Measurements from ENCODE around the gene RNPS1. TPM values are rescaled to one million over a fixed set of nuclear protein-coding genes. Genes with fewer than 3 reads are reported as not detected.
A peak's percentile ranks its signal among the peaks of the same experiment; 100 is the strongest.

The RNPS1 gene
- 37.2 and 60.6 TPM in 2 replicates for total RNA-seq

DNA sequence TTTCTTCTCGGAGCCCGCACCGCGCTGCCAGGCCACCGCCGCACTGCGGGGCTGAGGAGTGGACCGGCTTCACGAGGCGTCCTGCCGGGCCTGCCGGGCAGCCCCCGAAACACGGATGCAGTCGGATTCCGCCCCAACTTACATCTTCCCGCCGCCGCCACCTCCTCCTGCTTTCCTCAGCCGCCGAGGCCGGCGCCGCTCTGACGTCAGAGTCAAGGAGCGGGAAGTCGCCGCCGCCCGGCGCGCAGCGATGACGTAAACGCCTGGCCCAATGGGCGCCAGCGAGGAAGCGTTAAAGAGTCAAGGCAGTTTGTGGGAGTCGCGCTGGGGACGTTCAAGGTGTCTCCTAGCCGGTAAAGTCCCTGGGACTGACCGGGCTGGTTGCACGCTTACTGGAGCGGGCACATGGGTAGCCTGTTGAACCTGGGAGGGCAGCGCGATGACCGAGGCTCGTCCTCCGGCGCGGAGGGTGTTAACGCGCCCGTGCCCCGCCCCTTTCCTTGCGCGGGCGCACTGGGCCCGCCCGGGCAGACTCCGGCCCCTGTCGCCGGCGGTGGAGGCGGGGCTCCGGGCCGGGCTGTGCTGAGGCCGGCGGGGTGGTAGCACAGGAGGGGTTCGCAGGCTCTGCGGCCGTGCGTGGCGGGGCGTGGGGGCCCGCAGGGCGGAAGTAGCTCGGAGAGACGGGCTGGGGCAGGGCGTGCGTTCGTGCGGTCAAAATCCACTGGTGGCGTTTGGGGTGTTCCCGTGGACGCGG, at the start of gene RNPS1:
TSS of gene RNPS1 (minus strand) at position 214 of the 754 bp plus-strand sequence. CDS start 3,483 bp downstream, outside the sequence.
- DNase-seq (ENCODE audit: low read depth in 2 of 2): peak; percentile 89 to 97

DNA sequence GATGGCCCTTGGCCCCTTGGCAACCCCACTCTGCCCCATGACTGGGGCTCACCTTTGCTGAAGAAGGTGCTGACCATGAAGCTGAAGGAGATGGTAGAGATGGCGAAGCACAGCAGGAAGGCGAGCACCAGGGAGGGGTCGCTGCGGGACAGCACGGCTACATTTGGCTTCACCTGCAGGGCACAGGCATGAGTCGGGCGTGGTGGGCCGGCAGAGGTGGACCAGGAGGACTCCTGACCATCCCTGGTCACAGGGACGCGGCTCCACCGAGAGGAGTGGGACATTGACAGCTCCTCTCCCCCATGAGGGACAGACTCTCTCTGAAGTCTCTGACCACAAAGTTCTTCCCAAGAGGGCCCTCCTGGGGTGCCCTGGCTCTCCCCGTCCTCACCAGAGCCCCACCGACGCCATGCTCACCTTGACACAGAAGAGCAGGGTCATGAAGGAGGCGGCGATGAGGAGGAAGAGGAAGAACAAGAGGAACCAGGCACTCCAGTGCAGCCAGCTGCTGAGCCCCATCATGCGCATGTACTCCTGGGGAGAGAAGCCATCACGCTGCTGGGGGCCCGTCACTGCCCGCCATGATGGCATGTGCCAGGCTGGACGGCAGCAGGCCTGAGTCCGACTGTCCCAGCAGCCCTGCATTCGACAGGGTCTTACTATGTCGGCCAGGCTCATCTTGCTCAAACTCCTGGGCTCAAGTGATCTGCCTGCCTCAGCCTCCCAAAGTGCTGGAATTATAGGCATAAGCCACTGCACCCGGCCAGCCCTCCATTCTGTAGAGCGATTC, 49.5 kb upstream of the RNPS1 start:
- no peak for DNase-seq (ENCODE audit: low read depth in 2 of 2)

- DNase-seq (ENCODE audit: low read depth in 2 of 2): no peak
Observed at GRCh38 chr16:2308089-2308962, 40.4 kb upstream of the RNPS1 start.

GRCh38 chr16:2299915-2300192, 31.9 kb upstream of the RNPS1 start:
- DNase-seq (ENCODE audit: low read depth in 2 of 2): no peak

GRCh38 chr16:2299121-2299914, 31.4 kb upstream of the RNPS1 start:
- no peak for DNase-seq (ENCODE audit: low read depth in 2 of 2)

DNA sequence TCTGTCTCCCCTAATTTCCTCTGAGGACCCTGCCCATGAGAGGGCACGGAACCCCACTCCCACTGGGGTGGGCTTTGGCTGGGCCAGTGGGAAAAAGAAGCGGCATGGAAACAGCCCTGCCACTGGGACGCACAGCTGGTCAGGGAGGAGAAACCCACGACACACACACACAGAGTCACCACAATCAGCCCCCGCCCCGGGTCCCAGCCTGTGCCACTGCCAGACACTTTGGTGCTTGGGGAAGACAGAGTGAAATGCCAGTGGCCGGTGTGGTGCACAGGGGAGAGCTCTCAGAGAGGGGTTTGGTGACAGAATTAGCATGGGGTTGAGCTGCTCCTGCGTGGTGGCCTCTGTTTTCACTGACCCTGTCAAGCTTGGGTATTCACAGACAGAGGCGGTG, 30.7 kb upstream of the RNPS1 start:
- no peak for DNase-seq (ENCODE audit: low read depth in 2 of 2)

DNA sequence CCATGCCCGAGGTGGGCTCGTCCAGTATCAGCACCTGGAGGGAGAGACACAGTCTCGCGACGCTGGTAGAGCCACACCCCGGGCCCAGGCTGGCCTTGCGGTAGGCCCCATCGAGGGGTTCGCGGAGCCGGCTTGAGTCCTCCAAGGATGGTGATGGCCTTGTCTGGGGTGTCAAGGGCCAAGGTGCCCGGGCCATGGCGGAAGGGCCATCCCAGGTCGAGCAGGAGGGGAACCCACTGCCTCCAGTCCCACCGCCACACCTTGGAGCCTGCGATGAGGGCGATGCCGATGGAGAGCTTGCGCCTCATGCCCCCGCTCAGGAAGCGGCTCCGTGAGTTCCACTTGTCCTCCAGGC, 29.6 kb upstream of the RNPS1 start:
- DNase-seq (ENCODE audit: low read depth in 2 of 2): no peak

DNA sequence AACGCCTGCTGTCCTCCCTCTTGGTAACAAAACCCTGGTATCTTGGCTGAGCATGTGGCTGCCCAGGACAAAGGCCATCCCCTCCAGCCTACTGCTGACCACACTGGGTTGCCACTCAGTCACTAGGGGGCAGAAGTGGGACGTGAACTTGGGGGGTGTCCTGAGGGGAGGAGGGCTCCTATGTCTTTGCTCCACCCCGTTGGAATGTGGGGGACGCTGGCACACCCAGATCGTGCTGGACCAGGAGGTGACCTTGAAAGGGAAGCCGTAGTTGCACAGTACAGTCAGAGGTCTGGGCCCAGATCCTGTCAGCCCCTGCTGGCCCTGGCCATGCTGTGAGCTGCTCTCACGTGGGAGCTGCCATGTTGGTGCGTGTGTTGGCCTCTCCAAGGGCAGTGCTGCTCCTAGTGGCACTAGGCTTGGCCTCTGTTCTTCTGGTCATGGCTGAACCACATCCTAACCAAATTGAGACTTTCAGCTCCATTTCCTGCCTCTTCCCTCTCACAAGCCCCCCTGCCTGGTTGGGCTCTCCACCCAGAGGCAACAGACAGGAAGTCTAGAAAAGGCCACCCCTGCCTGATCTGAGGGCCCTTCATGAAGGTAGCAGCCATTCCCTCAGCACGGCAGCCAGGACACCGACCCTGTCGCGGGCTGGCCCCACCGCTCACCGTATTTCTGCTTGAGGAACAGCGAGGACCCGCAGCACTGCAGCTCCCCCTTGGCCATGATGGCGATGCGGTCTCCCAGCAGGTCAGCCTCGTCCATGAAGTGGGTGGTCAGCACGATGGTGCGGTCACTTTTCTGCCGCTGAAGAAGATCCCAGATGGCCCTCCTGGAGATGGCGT, 29.0 kb upstream of the RNPS1 start:
- peak; percentile 40 to 54 for DNase-seq (ENCODE audit: low read depth in 2 of 2)

- no peak for DNase-seq (ENCODE audit: low read depth in 2 of 2)
Observed at GRCh38 chr16:2295056-2295798, 27.3 kb upstream of the RNPS1 start.

DNA sequence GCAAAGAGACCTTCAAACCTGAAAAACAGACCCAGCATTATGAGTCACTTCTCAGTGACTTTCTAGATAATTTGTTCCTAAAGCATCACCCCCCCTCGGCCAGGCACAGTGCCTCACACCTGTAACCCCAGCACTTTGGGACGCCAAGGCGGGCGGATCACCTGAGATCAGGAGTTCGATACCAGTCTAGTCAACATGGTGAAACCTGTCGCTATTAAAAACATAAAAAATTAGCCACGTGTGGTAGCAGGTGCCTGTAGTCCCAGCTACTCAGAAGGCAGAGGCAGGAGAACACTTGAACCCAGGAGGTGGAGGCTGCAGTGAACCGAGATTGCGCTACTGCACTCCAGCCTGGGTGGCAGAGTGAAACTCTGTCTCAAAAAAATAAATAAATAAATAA, 24.3 kb upstream of the RNPS1 start:
- no peak for DNase-seq (ENCODE audit: low read depth in 2 of 2)

DNA sequence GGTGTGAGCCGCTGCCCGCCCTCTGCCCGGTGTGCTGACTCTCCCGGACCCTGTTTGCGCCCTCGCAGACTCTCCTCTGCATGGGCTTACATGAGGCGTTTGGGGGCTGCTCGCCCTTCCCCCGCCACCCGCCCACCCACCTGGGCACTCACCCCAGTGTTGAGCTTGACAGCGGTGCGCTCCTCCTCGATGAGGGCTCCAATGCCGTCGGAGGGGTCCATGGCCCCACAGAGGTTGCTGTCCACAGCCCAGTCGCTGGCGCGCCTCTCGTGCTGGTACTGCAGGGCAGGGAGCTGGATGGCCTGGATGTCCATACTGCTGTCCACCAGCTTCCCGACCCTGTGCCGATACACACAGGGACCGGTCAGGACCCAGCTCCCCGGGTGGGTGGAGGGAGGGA, 21.4 kb upstream of the RNPS1 start:
- no peak for DNase-seq (ENCODE audit: low read depth in 2 of 2)

DNA sequence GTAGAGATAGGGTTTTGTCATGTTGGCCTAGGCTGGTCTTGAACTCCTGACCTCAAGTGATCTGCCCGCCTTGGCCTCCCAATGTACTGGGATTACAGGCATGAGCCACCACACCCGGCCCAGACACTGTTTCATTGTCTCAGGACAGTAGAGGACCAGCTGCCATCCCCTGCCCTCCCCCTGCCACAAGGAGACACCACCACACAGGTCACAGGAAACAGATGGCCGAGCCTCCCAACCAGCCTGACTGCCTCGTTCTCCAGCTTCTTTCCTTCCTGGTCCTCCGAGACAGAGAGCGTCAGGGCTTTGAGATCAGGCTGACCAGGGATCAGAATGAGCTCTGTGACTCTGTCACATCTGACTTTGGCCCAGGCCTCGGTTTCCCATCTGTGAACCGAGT, 20.8 kb upstream of the RNPS1 start:
- DNase-seq (ENCODE audit: low read depth in 2 of 2): peak in 1 of 2 donors; percentile 19

DNA sequence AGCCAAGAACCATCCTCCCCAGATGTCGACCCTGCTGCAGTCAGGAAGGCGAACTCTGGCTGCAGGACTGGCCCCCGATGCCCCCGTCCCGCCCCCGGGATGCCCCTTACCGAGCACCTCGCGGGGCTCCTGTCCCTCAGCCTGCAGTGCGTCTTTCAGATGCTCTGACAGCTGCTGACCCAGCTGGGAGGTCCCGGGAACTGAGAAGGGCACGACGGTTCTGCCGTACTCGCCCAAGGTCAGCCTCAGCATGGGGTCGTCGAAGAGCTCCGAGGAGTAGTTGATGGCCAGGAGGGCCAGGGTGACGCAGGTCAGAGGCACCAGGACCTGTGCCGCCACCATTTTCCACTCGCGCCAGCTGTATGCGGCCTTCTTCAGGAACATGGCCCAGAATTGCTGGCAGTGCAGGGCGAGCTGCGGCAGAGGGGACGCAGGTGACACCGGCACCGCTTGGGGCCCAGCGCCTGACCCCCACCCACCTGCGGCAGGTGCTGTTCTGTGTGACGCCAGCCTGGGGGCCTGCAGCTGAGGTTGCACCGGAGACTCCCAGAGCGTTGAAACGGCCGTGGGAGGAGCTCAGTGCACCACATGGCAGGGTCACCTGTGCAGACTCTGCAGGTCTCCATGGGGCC, 20.1 kb upstream of the RNPS1 start:
- DNase-seq (ENCODE audit: low read depth in 2 of 2): no peak

GRCh38 chr16:2286550-2286949, 18.6 kb upstream of the RNPS1 start:
- DNase-seq (ENCODE audit: low read depth in 2 of 2): no peak

DNA sequence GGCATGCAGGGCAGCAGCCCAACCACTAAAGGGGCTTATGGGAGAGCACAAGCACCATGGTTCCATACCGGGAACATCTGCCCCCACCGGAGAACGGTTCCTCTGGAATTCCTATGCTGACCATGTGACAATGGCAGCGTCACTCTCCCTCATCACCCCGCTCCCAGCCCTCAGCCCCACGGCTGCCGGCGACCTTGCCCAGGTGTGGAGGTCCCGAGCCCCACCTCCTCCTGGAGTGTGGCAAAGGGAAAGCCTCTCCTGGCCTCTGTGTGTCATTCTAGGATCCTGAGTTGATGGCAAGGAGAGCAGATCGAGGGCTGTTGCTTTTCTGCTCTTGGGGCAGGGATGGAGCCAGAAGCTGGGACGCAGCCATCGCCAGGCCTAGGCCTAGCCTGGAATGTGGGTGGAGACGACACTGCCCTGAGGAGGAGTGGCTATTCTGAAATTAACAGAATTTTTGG, 17.8 kb upstream of the RNPS1 start:
- DNase-seq (ENCODE audit: low read depth in 2 of 2): no peak

GRCh38 chr16:2284797-2285576, 17.1 kb upstream of the RNPS1 start:
- no peak for DNase-seq (ENCODE audit: low read depth in 2 of 2)

- no peak for DNase-seq (ENCODE audit: low read depth in 2 of 2)
Observed at GRCh38 chr16:2284001-2284770, 16.3 kb upstream of the RNPS1 start.

Data from dermis microvascular lymphatic vessel endothelial cell (primary cell).